SK-N-SH treated with all-trans-retinoic acid at 6 μM for 48 hours (cell line): ENCODE measurements around the gene WDR37.
"Not testable (repeated sequence)": the region's sequence is repeated elsewhere in the genome, so short reads cannot be mapped to it uniquely, and the experiment has no call there.

Source experiments
- ARNTL ChIP-seq: fragments of 450-650 bp; formaldehyde crosslinking; IDR thresholded peaks from 2 replicates; pipeline ENCODE4 v1.5.0; 2020; ENCODE audit warnings: low read depth, mild to moderate bottlenecking, moderate library complexity, borderline replicate concordance
- ISL1 ChIP-seq: fragments of 250-450 bp; sonication (Bioruptor Pico); IDR thresholded peaks from 2 replicates; pipeline ENCODE4 v2.1.2; 2022; ENCODE audit warnings: mild to moderate bottlenecking, moderate library complexity
- POU6F1 ChIP-seq: fragments of 250-450 bp; sonication (Bioruptor Pico); IDR thresholded peaks from 2 replicates; pipeline ENCODE4 v1.8.0; 2021; ENCODE audit warnings: low read depth, mild to moderate bottlenecking, moderate library complexity, borderline replicate concordance
- RARB ChIP-seq: fragments of 250-450 bp; sonication (Bioruptor Pico); IDR thresholded peaks from 2 replicates; pipeline ENCODE4 v1.8.0; 2021; ENCODE audit warnings: mild to moderate bottlenecking, moderate library complexity
- TOX ChIP-seq: fragments of 250-450 bp; sonication (Bioruptor Pico); IDR thresholded peaks from 2 replicates; pipeline ENCODE4 v1.8.0; 2021; ENCODE audit warnings: mild to moderate bottlenecking, moderate library complexity, borderline replicate concordance
- ZC3H10 ChIP-seq: fragments of 250-450 bp; sonication (Bioruptor Pico); IDR thresholded peaks from 2 replicates; pipeline ENCODE4 v1.5.1; 2021; ENCODE audit warnings: mild to moderate bottlenecking, moderate library complexity
- ZFP3 ChIP-seq: fragments of 250-450 bp; sonication (Bioruptor Pico); IDR thresholded peaks from 2 replicates; pipeline ENCODE4 v1.5.0; 2020; ENCODE audit warnings: mild to moderate bottlenecking, moderate library complexity
- ZFP30 ChIP-seq: fragments of 450-650 bp; formaldehyde crosslinking; IDR thresholded peaks from 2 replicates; pipeline ENCODE4 v1.5.0; 2022; ENCODE audit warnings: mild to moderate bottlenecking, moderate library complexity
- ZNF565 ChIP-seq: fragments of 450-650 bp; formaldehyde crosslinking; conservative IDR thresholded peaks from 2 replicates; pipeline ENCODE4 v1.5.0; 2020; ENCODE audit warnings: low read depth, mild to moderate bottlenecking, moderate library complexity
- TF ChIP-seq, protein P1 (sequence below): fragments of 250-450 bp; sonication (Bioruptor Pico); IDR thresholded peaks from 2 replicates; pipeline ENCODE4 v1.8.0; 2020; ENCODE audit warnings: mild to moderate bottlenecking, moderate library complexity, borderline replicate concordance
- TF ChIP-seq, protein P2 (sequence below): fragments of 250-450 bp; sonication (Bioruptor Pico); IDR thresholded peaks from 2 replicates; pipeline ENCODE4 v1.5.1; 2020; ENCODE audit warnings: low read depth, mild to moderate bottlenecking, moderate library complexity

- not testable (repeated sequence) for TF ChIP-seq ISL1 (CRISPR knock-in tag); POU6F1 (CRISPR knock-in tag); ARNTL (CRISPR knock-in tag); RARB (CRISPR knock-in tag); ZFP30 (CRISPR knock-in tag); ZNF565 (CRISPR knock-in tag); TOX (CRISPR knock-in tag); ZC3H10; ZFP3
- TF ChIP-seq, protein P1, sequence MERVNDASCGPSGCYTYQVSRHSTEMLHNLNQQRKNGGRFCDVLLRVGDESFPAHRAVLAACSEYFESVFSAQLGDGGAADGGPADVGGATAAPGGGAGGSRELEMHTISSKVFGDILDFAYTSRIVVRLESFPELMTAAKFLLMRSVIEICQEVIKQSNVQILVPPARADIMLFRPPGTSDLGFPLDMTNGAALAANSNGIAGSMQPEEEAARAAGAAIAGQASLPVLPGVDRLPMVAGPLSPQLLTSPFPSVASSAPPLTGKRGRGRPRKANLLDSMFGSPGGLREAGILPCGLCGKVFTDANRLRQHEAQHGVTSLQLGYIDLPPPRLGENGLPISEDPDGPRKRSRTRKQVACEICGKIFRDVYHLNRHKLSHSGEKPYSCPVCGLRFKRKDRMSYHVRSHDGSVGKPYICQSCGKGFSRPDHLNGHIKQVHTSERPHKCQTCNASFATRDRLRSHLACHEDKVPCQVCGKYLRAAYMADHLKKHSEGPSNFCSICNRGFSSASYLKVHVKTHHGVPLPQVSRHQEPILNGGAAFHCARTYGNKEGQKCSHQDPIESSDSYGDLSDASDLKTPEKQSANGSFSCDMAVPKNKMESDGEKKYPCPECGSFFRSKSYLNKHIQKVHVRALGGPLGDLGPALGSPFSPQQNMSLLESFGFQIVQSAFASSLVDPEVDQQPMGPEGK (CRISPR knock-in tag) = not testable (repeated sequence)
- TF ChIP-seq, protein P2, sequence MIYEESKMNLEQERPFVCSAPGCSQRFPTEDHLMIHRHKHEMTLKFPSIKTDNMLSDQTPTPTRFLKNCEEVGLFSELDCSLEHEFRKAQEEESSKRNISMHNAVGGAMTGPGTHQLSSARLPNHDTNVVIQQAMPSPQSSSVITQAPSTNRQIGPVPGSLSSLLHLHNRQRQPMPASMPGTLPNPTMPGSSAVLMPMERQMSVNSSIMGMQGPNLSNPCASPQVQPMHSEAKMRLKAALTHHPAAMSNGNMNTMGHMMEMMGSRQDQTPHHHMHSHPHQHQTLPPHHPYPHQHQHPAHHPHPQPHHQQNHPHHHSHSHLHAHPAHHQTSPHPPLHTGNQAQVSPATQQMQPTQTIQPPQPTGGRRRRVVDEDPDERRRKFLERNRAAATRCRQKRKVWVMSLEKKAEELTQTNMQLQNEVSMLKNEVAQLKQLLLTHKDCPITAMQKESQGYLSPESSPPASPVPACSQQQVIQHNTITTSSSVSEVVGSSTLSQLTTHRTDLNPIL (CRISPR knock-in tag) = not testable (repeated sequence)
Measured at GRCh38 chr10:1066734-1067133, 10.5 kb downstream of the WDR37 start.
